ENCODE measurements around the gene SORBS1. TPM values are rescaled to one million over a fixed set of nuclear protein-coding genes. Genes with fewer than 3 reads are reported as not detected.

Gene SORBS1
- total and polyA plus RNA-seq, 2 of the 13 experiments (the other 11 are each of a cell fraction or from before 2014, with no cell fraction given), result 16.8 to 39.8 TPM

DNA sequence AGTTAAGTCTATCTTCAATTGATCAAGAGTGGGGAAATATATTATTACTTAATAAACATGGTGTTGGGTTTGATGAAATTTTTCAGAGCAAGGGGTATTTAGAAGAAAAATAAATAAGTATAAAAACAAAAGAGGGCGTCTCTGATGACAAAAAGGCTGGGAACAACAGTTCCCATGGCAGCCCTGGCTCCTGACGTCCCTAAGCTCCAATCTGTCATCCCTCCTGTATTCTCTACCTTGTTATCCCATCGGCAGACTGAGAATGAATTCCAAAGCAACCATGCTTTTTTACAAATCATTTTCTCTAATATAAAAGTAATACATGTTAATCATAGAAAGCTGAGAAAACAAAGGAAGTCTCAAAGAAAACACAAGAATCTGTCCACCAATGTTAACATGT, 55.5 kb downstream of the SORBS1 start (continued):
- no peak for TF ChIP-seq ZNF746 (CRISPR knock-in tag; IDR thresholded peaks at IDR 0.05)

DNA sequence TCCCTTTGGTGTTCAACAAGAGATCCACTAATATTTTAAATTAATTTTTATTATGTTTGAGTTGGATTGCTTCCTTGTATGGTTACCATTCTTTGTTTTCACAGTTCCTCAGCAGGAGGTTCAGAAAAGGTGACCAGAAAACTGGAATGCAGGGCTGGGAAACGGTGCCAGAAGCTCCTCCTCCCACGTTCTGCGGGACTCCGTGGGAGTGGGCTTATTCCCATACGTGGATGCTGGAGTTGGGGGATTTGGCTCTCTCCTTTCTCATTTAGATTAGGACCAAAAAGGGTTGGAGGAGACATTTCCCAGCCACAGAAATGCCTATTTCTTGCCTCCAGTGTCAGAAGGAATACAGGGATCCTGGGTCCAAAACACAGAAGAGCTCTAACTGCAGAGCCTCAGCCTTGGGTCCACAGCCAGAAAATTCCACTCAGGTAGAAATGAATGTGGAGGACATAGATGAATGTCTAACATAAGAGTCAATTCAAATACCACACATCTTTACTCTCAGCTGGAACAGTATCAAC, 56.0 kb downstream of the SORBS1 start:
- intact Hi-C loops (cut with micrococcal nuclease; ENCODE audit: unreplicated experiment) (no loop called here), in situ Hi-C loops (cut with HindIII; ENCODE audit: extremely low pct_ligation_motif_present, low pct_unique_long_range_greater_than_20kb) (no loop called here)
- Histone ChIP-seq H3K4me2 (ENCODE audit: low read depth, low read length) (no peak overlapping the region), H2AFZ (ENCODE audit: low read length) (no peak overlapping the region), H3K9ac (ENCODE audit: insufficient read depth, low read depth, low read length) (no peak overlapping the region), H3K4me3 (replicated peaks in 1 of 3; ENCODE audit: insufficient read depth in 1 of 3, low read depth in 2 of 3, low read length in 3 of 3) (no peak overlapping the region), H3K9me3 (ENCODE audit: low read length) (no peaks in the 10 kb centered on the region), H3K4me1 (ENCODE audit: insufficient read depth, low read length) (peaks cover 78% of the 10 kb centered on the region), H3K36me3 (replicated peaks in 1 of 2; ENCODE audit: control insufficient read depth in 1 of 2, insufficient read depth in 2 of 2, low read length in 2 of 2) (no peaks in the 10 kb centered on the region), H3K79me2 (ENCODE audit: insufficient read depth, low read length) (peaks cover 56% of the 10 kb centered on the region), H3K27ac (ENCODE audit: extremely low read length, insufficient read depth, low read length) (no peak overlapping the region), H4K20me1 (ENCODE audit: insufficient read depth, low read length) (no peaks in the 10 kb centered on the region), H3K27me3 (ENCODE audit: control insufficient read depth in 1 of 2, insufficient read depth in 2 of 2, low read length in 2 of 2) (no peaks in the 10 kb centered on the region)
- ChIA-PET CTCF (ENCODE audit: low intra/inter-chr PET ratio, low total read pairs) (no interaction called here), POLR2A (no interaction called here)
- FAIRE-seq (no peak), ATAC-seq (no peak), DNase-seq (ENCODE audit: low spot score) (no peak)
- no TSS peak for BruUV-seq (replicated peaks)
- WGBS (ENCODE audit: low lambda C conversion rate), result 97% methylated on average over 5 of the region's 5 CpGs
- TF ChIP-seq ZNF12 (CRISPR knock-in tag; IDR thresholded peaks at IDR 0.05) (no peak), ZNF160 (CRISPR knock-in tag; IDR thresholded peaks at IDR 0.05) (no peak), PITX1 (CRISPR knock-in tag; IDR thresholded peaks at IDR 0.05) (no peak), ZNF335 (CRISPR knock-in tag; IDR thresholded peaks at IDR 0.05) (no peak)
- TF ChIP-seq, protein P1, sequence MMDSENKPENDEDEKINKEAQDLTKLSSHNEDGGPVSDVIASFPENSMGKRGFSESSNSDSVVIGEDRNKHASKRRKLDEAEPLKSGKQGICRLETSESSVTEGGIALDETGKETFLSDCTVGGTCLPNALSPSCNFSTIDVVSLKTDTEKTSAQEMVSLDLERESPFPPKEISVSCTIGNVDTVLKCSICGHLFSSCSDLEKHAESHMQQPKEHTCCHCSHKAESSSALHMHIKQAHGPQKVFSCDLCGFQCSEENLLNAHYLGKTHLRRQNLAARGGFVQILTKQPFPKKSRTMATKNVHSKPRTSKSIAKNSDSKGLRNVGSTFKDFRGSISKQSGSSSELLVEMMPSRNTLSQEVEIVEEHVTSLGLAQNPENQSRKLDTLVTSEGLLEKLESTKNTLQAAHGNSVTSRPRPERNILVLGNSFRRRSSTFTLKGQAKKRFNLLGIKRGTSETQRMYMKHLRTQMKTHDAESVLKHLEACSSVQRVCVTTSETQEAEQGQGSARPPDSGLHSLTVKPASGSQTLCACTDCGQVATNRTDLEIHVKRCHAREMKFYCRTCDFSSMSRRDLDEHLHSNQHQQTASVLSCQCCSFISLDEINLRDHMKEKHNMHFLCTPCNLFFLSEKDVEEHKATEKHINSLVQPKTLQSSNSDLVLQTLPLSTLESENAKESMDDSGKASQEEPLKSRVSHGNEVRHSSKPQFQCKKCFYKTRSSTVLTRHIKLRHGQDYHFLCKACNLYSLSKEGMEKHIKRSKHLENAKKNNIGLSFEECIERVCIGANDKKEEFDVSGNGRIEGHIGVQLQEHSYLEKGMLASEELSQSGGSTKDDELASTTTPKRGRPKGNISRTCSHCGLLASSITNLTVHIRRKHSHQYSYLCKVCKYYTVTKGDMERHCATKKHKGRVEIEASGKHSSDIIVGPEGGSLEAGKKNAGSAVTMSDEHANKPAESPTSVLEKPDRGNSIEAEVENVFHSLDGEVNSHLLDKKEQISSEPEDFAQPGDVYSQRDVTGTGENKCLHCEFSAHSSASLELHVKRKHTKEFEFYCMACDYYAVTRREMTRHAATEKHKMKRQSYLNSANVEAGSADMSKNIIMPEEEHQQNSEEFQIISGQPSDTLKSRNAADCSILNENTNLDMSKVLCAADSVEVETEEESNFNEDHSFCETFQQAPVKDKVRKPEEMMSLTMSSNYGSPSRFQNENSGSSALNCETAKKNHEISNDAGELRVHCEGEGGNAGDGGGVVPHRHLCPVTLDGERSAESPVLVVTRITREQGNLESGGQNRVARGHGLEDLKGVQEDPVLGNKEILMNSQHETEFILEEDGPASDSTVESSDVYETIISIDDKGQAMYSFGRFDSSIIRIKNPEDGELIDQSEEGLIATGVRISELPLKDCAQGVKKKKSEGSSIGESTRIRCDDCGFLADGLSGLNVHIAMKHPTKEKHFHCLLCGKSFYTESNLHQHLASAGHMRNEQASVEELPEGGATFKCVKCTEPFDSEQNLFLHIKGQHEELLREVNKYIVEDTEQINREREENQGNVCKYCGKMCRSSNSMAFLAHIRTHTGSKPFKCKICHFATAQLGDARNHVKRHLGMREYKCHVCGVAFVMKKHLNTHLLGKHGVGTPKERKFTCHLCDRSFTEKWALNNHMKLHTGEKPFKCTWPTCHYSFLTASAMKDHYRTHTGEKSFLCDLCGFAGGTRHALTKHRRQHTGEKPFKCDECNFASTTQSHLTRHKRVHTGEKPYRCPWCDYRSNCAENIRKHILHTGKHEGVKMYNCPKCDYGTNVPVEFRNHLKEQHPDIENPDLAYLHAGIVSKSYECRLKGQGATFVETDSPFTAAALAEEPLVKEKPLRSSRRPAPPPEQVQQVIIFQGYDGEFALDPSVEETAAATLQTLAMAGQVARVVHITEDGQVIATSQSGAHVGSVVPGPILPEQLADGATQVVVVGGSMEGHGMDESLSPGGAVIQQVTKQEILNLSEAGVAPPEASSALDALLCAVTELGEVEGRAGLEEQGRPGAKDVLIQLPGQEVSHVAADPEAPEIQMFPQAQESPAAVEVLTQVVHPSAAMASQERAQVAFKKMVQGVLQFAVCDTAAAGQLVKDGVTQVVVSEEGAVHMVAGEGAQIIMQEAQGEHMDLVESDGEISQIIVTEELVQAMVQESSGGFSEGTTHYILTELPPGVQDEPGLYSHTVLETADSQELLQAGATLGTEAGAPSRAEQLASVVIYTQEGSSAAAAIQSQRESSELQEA (CRISPR knock-in tag; IDR thresholded peaks at IDR 0.05; ENCODE audit: not compliant biosample characterization), result no peak
- TF ChIP-seq, protein P2, sequence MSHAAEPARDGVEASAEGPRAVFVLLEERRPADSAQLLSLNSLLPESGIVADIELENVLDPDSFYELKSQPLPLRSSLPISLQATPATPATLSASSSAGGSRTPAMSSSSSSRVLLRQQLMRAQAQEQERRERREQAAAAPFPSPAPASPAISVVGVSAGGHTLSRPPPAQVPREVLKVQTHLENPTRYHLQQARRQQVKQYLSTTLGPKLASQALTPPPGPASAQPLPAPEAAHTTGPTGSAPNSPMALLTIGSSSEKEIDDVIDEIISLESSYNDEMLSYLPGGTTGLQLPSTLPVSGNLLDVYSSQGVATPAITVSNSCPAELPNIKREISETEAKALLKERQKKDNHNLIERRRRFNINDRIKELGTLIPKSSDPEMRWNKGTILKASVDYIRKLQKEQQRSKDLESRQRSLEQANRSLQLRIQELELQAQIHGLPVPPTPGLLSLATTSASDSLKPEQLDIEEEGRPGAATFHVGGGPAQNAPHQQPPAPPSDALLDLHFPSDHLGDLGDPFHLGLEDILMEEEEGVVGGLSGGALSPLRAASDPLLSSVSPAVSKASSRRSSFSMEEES (CRISPR knock-in tag; IDR thresholded peaks at IDR 0.05), result no peak
- TF ChIP-seq, protein P3, sequence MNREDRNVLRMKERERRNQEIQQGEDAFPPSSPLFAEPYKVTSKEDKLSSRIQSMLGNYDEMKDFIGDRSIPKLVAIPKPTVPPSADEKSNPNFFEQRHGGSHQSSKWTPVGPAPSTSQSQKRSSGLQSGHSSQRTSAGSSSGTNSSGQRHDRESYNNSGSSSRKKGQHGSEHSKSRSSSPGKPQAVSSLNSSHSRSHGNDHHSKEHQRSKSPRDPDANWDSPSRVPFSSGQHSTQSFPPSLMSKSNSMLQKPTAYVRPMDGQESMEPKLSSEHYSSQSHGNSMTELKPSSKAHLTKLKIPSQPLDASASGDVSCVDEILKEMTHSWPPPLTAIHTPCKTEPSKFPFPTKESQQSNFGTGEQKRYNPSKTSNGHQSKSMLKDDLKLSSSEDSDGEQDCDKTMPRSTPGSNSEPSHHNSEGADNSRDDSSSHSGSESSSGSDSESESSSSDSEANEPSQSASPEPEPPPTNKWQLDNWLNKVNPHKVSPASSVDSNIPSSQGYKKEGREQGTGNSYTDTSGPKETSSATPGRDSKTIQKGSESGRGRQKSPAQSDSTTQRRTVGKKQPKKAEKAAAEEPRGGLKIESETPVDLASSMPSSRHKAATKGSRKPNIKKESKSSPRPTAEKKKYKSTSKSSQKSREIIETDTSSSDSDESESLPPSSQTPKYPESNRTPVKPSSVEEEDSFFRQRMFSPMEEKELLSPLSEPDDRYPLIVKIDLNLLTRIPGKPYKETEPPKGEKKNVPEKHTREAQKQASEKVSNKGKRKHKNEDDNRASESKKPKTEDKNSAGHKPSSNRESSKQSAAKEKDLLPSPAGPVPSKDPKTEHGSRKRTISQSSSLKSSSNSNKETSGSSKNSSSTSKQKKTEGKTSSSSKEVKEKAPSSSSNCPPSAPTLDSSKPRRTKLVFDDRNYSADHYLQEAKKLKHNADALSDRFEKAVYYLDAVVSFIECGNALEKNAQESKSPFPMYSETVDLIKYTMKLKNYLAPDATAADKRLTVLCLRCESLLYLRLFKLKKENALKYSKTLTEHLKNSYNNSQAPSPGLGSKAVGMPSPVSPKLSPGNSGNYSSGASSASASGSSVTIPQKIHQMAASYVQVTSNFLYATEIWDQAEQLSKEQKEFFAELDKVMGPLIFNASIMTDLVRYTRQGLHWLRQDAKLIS (CRISPR knock-in tag; IDR thresholded peaks at IDR 0.05), result no peak
